K562 (cell line): ENCODE measurements around the gene SCIN. TPM values are rescaled to one million over a fixed set of nuclear protein-coding genes. Genes with fewer than 3 reads are reported as not detected.

Experiments
- BCOR ChIP-seq: fragments of 450-650 bp; IDR thresholded peaks from 2 replicates; pipeline ENCODE4 v1.6.1; 2016
- BHLHE40 ChIP-seq: IDR thresholded peaks from 2 replicates; pipeline ENCODE4 v1.6.1; 2011; ENCODE audit warnings: low read length, improper control_type of control experiment
- BMI1 ChIP-seq: fragments of 150-350 bp; IDR thresholded peaks from 2 replicates; pipeline ENCODE4 v1.6.1; 2014; ENCODE audit warnings: low read length
- DMBX1 ChIP-seq: fragments of 250-450 bp; sonication (Bioruptor Pico); IDR thresholded peaks from 2 replicates; pipeline ENCODE4 v1.8.0; 2022; ENCODE audit warnings: inconsistent platforms, mild to moderate bottlenecking, moderate library complexity, borderline replicate concordance
- GTF2E2 ChIP-seq: fragments of 200-800 bp; sonication (Bioruptor generic); IDR thresholded peaks from 2 replicates; pipeline ENCODE4 v1.6.1; 2016; ENCODE audit warnings: missing genetic modification characterization, missing compliant biosample characterization
- LEF1 ChIP-seq: fragments of 450-650 bp; IDR thresholded peaks from 2 replicates; pipeline ENCODE4 v1.6.1; 2016; ENCODE audit warnings: mild to moderate bottlenecking
- NCOR1 ChIP-seq: fragments of 450-650 bp; IDR thresholded peaks from 2 replicates; pipeline ENCODE4 v1.6.1; 2016; ENCODE audit warnings: mild to moderate bottlenecking, moderate library complexity
- NELFE ChIP-seq: IDR thresholded peaks from 2 replicates; pipeline ENCODE4 v1.6.1; 2011; ENCODE audit warnings: mild to moderate bottlenecking; ENCODE audit not compliant: insufficient read depth, insufficient read length
- NR2F6 ChIP-seq: fragments of 450-650 bp; formaldehyde crosslinking; IDR thresholded peaks from 2 replicates; pipeline ENCODE4 v1.4.0; 2020; ENCODE audit warnings: mild to moderate bottlenecking
- PBX2 ChIP-seq, 2 experiments: IDR thresholded peaks in 1 of 2; conservative IDR thresholded peaks in 1 of 2; 2 replicates each; pipeline ENCODE4 v1.6.1; 2016; ENCODE audit warnings: low read depth in 2 of 2, mild to moderate bottlenecking in 1 of 2, missing compliant biosample characterization in 1 of 2, missing genetic modification characterization in 1 of 2, moderate library complexity in 1 of 2
- SAFB ChIP-seq: fragments of 200-400 bp; formaldehyde crosslinking; IDR thresholded peaks from 2 replicates; pipeline ENCODE4 v1.6.1; 2017; ENCODE audit warnings: low read depth, low read length, borderline replicate concordance
- SP2 ChIP-seq: IDR thresholded peaks from 2 replicates; pipeline ENCODE4 v1.6.1; 2011; ENCODE audit warnings: mild to moderate bottlenecking, low read depth, low read length, moderate library complexity; ENCODE audit not compliant: poor library complexity, severe bottlenecking; ENCODE audit errors: extremely low read depth
- TCF7 ChIP-seq: sonication (generic); IDR thresholded peaks from 2 replicates; pipeline ENCODE4 v1.6.1; 2016; ENCODE audit warnings: antibody characterized with exemption, borderline replicate concordance
- ZC3H4 ChIP-seq: sonication (generic); formaldehyde crosslinking; IDR thresholded peaks from 2 replicates; pipeline ENCODE4 v1.9.0; 2021; ENCODE audit warnings: missing genetic modification reagents, borderline replicate concordance
- ZHX1 ChIP-seq: fragments of 150-350 bp; conservative IDR thresholded peaks from 2 replicates; pipeline ENCODE4 v1.6.1; 2014; ENCODE audit warnings: low read length
- ZNF75A ChIP-seq: fragments of 450-650 bp; formaldehyde crosslinking; IDR thresholded peaks from 2 replicates; pipeline ENCODE4 v1.4.0; 2020; ENCODE audit warnings: mild to moderate bottlenecking
- ZNF764 ChIP-seq: fragments of 250-450 bp; sonication (Bioruptor Pico); IDR thresholded peaks from 2 replicates; pipeline ENCODE4 v1.4.0; 2020; ENCODE audit warnings: low read depth, mild to moderate bottlenecking, moderate library complexity
- polyA plus RNA-seq, 8 experiments: library from polyadenylated mRNA; depleted of rRNA in 4 of 8; stranded (reverse) in 5 of 8; unstranded in 3 of 8; fragments of >200 nt; fragmentation: Nextera tagmentation in 2 of 8; fragmentation: Illumina TruSeq in 1 of 8; extraction: Ambion mirVana in 2 of 8; extraction: Trizol in 1 of 8; gene quantifications; 2 replicates each; pipeline versions ENCODE4 v1.2.1 to v1.2.3, GENCODE V29; 2011 to 2014; ENCODE audit warnings: inconsistent platforms in 1 of 8, missing spikeins in 1 of 8
- total RNA-seq, 7 experiments: library from RNA; depleted of rRNA in 6 of 7; stranded (reverse); fragments of >200 nt in 6 of 7; fragmentation: Illumina TruSeq in 2 of 7; extraction: Trizol in 2 of 7; gene quantifications; 2 replicates each; pipeline versions ENCODE4 v1.2.1 to v1.2.3, GENCODE V29; 2011 to 2021; ENCODE audit warnings: low replicate concordance in 1 of 7
- TF ChIP-seq, protein P1 (sequence below): fragments of 450-650 bp; formaldehyde crosslinking; IDR thresholded peaks from 2 replicates; pipeline ENCODE4 v1.4.0; 2020; ENCODE audit warnings: mild to moderate bottlenecking, mixed read lengths
- TF ChIP-seq, protein P2 (sequence below): sonication (generic); formaldehyde crosslinking; IDR thresholded peaks from 2 replicates; pipeline ENCODE4 v1.8.1; 2023; ENCODE audit warnings: mild to moderate bottlenecking, missing genetic modification reagents

SCIN gene
- total and polyA plus RNA-seq, 9 of the 15 experiments (the other 6 are each of a cell fraction or from before 2014, with no cell fraction given): 0.67 to 18.2 (median 10.6) TPM

DNA sequence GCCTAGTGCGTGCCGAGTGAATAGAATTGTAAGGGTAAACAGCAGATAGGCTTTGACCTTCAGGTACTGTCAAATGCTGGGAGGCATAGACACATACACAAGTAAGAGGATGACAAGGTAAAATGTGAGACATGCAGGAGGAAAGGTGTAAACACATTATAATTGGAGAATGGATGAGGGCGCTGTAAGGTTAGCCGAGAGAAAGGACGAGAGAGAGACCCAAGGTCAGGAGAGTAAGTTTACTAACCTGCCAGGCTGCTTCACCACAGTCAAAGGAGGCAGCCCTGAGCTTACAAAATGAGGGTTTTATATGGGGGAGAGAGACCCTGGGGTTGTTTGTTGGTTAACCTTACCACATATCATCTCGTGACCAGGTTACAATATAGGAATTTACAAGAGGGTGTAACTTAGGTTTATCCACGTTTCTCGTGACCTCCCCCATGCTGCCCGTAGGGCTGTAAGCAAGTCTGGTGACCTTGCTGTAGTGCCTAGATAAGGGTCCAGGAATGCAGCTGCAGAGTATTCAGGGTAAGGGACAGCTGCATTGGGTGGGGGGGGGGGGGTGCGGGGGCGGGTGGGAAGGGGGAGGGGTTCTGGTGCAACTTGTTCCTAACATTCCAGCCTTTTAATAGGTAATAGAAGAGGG, 17.9 kb downstream of the SCIN start (continued):
- no peak for TF ChIP-seq PBX2 (CRISPR knock-in tag; IDR thresholded peaks at IDR 0.05; ENCODE audit: low read depth)
- TF ChIP-seq PBX2 (tag; conservative IDR thresholded peaks at IDR 0.05; ENCODE audit: low read depth): no peak
- 0 out of 2 replicates have a peak, but pooled peaks have one; percentile 37 for TF ChIP-seq LEF1
- TF ChIP-seq DMBX1 (CRISPR knock-in tag): peak; percentile 64; the same call in 1 of the 2 replicates
- no peak for TF ChIP-seq ZC3H4 (CRISPR knock-in tag)
- TF ChIP-seq ZNF75A (CRISPR knock-in tag): no peak
- TF ChIP-seq ZHX1: no peak
- no peak for TF ChIP-seq NELFE
- no peak for TF ChIP-seq ZNF764 (CRISPR knock-in tag)
- no peak for TF ChIP-seq SP2
- TF ChIP-seq GTF2E2 (tag): no peak
- TF ChIP-seq NR2F6 (CRISPR knock-in tag): no peak
- TF ChIP-seq BCOR: no peak
- TF ChIP-seq, protein P1, sequence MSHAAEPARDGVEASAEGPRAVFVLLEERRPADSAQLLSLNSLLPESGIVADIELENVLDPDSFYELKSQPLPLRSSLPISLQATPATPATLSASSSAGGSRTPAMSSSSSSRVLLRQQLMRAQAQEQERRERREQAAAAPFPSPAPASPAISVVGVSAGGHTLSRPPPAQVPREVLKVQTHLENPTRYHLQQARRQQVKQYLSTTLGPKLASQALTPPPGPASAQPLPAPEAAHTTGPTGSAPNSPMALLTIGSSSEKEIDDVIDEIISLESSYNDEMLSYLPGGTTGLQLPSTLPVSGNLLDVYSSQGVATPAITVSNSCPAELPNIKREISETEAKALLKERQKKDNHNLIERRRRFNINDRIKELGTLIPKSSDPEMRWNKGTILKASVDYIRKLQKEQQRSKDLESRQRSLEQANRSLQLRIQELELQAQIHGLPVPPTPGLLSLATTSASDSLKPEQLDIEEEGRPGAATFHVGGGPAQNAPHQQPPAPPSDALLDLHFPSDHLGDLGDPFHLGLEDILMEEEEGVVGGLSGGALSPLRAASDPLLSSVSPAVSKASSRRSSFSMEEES (CRISPR knock-in tag): peak; percentile 13; the same call in 1 of the 2 replicates
- no peak for TF ChIP-seq BMI1
- peak; percentile 79; the same call in 1 of the 2 replicates for TF ChIP-seq BHLHE40
- TF ChIP-seq, protein P2, sequence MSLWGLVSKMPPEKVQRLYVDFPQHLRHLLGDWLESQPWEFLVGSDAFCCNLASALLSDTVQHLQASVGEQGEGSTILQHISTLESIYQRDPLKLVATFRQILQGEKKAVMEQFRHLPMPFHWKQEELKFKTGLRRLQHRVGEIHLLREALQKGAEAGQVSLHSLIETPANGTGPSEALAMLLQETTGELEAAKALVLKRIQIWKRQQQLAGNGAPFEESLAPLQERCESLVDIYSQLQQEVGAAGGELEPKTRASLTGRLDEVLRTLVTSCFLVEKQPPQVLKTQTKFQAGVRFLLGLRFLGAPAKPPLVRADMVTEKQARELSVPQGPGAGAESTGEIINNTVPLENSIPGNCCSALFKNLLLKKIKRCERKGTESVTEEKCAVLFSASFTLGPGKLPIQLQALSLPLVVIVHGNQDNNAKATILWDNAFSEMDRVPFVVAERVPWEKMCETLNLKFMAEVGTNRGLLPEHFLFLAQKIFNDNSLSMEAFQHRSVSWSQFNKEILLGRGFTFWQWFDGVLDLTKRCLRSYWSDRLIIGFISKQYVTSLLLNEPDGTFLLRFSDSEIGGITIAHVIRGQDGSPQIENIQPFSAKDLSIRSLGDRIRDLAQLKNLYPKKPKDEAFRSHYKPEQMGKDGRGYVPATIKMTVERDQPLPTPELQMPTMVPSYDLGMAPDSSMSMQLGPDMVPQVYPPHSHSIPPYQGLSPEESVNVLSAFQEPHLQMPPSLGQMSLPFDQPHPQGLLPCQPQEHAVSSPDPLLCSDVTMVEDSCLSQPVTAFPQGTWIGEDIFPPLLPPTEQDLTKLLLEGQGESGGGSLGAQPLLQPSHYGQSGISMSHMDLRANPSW (CRISPR knock-in tag): no peak
- no peak for TF ChIP-seq SAFB
- peak; percentile 37; the same call in 1 of the 2 replicates for TF ChIP-seq NCOR1
- no peak for TF ChIP-seq TCF7
